Transverse colon (tissue), 4 donors: ENCODE results near the gene PLA2G12B.

Experiments
- POLR2A ChIP-seq: fragments of 450-650 bp; IDR thresholded peaks from one replicate; pipeline ENCODE4 v1.6.1; 2016; ENCODE audit warnings: antibody characterized with exemption, mild to moderate bottlenecking, moderate library complexity
- POLR2AphosphoS5 ChIP-seq, 3 donors: sonication (generic); formaldehyde crosslinking; IDR thresholded peaks; one replicate each; pipeline ENCODE4 v1.6.1; 2016; ENCODE audit warnings: antibody characterized with exemption in 3 of 3
- TF ChIP-seq, protein P1 (sequence below), 5 experiments: fragments of 200-600 bp in 3 of 5; fragments of 450-650 bp in 2 of 5; sonication (generic) in 3 of 5; IDR thresholded peaks; 1 replicate in 2 of 5; 2 replicates in 3 of 5; pipeline ENCODE4 v1.5.1; 2016 to 2017; ENCODE audit warnings: antibody characterized with exemption in 5 of 5, inconsistent platforms in 3 of 5, mild to moderate bottlenecking in 2 of 5, moderate library complexity in 1 of 5

- TF ChIP-seq POLR2AphosphoS5 (IDR thresholded peaks at IDR 0.05): no peak
- TF ChIP-seq, protein P1, sequence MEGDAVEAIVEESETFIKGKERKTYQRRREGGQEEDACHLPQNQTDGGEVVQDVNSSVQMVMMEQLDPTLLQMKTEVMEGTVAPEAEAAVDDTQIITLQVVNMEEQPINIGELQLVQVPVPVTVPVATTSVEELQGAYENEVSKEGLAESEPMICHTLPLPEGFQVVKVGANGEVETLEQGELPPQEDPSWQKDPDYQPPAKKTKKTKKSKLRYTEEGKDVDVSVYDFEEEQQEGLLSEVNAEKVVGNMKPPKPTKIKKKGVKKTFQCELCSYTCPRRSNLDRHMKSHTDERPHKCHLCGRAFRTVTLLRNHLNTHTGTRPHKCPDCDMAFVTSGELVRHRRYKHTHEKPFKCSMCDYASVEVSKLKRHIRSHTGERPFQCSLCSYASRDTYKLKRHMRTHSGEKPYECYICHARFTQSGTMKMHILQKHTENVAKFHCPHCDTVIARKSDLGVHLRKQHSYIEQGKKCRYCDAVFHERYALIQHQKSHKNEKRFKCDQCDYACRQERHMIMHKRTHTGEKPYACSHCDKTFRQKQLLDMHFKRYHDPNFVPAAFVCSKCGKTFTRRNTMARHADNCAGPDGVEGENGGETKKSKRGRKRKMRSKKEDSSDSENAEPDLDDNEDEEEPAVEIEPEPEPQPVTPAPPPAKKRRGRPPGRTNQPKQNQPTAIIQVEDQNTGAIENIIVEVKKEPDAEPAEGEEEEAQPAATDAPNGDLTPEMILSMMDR (IDR thresholded peaks at IDR 0.05): no peak
- TF ChIP-seq POLR2A: no peak
These were observed 28.6 kb downstream of the PLA2G12B start for GRCh38 chr10:72925951-72926465.
